Measurements from ENCODE around the gene WDR7.

The WDR7 gene

GRCh38 chr18:56722518-56722917 is 71.4 kb downstream of the WDR7 start:
- H3K27ac ChIP-seq, result no peak overlapping the region
- TF ChIP-seq CTCF (IDR thresholded peaks at IDR 0.05) (no peak), ZFX (IDR thresholded peaks at IDR 0.05; ENCODE audit: borderline replicate concordance) (no peak)

- TF ChIP-seq CTCF (IDR thresholded peaks at IDR 0.05) (no peak), ZFX (IDR thresholded peaks at IDR 0.05; ENCODE audit: borderline replicate concordance) (no peak)
- H3K27ac ChIP-seq, result no peak overlapping the region
These were observed 71.9 kb downstream of the WDR7 start for GRCh38 chr18:56723068-56723467.

- H3K27ac ChIP-seq, result no peak overlapping the region
- TF ChIP-seq CTCF (IDR thresholded peaks at IDR 0.05), result no peak
- TF ChIP-seq ZFX (IDR thresholded peaks at IDR 0.05; ENCODE audit: borderline replicate concordance), result no peak
These were observed 72.5 kb downstream of the WDR7 start for GRCh38 chr18:56723706-56724105.

GRCh38 chr18:56726906-56727305 is 75.7 kb downstream of the WDR7 start:
- TF ChIP-seq CTCF (IDR thresholded peaks at IDR 0.05) (no peak), ZFX (IDR thresholded peaks at IDR 0.05; ENCODE audit: borderline replicate concordance) (no peak)
- H3K27ac ChIP-seq, result no peak overlapping the region

GRCh38 chr18:56727399-56727798 is 76.2 kb downstream of the WDR7 start:
- no peak overlapping the region for H3K27ac ChIP-seq
- TF ChIP-seq CTCF (IDR thresholded peaks at IDR 0.05) (no peak), ZFX (IDR thresholded peaks at IDR 0.05; ENCODE audit: borderline replicate concordance) (no peak)

GRCh38 chr18:56728741-56729140 is 77.6 kb downstream of the WDR7 start:
- TF ChIP-seq ZFX (IDR thresholded peaks at IDR 0.05; ENCODE audit: borderline replicate concordance) (no peak), CTCF (IDR thresholded peaks at IDR 0.05) (no peak)
- no peak overlapping the region for H3K27ac ChIP-seq

- TF ChIP-seq ZFX (IDR thresholded peaks at IDR 0.05; ENCODE audit: borderline replicate concordance) (no peak), CTCF (IDR thresholded peaks at IDR 0.05) (no peak)
- no peak overlapping the region for H3K27ac ChIP-seq
These were observed 87.0 kb downstream of the WDR7 start for GRCh38 chr18:56738184-56738583.
